ENCODE data around the gene SRGN.

Gene SRGN

GRCh38 chr10:69060127-69060798 lies 27.6 kb upstream of the SRGN start:
- H3K4me3 ChIP-seq (ENCODE audit: control insufficient read depth, low read depth, low read length), result no peak overlapping the region
- DNase-seq (ENCODE audit: low read depth), result no peak
- TF ChIP-seq CTCF (conservative IDR thresholded peaks at IDR 0.05; ENCODE audit: control insufficient read depth, insufficient read depth, low read depth, low read length), result no peak

- no peak for TF ChIP-seq CTCF (conservative IDR thresholded peaks at IDR 0.05; ENCODE audit: control insufficient read depth, insufficient read depth, low read depth, low read length)
- peak; percentile 99 for DNase-seq (ENCODE audit: low read depth)
- peak overlapping the region; percentile 26 for H3K4me3 ChIP-seq (ENCODE audit: control insufficient read depth, low read depth, low read length)
Observed at GRCh38 chr10:69061305-69062161, 26.4 kb upstream of the SRGN start.

- no peak for TF ChIP-seq CTCF (conservative IDR thresholded peaks at IDR 0.05; ENCODE audit: control insufficient read depth, insufficient read depth, low read depth, low read length)
- DNase-seq (ENCODE audit: low read depth), result no peak
- no peak overlapping the region for H3K4me3 ChIP-seq (ENCODE audit: control insufficient read depth, low read depth, low read length)
Observed at GRCh38 chr10:69062901-69063300, 25.0 kb upstream of the SRGN start.

- no peak for TF ChIP-seq CTCF (conservative IDR thresholded peaks at IDR 0.05; ENCODE audit: control insufficient read depth, insufficient read depth, low read depth, low read length)
- H3K4me3 ChIP-seq (ENCODE audit: control insufficient read depth, low read depth, low read length), result no peak overlapping the region
- DNase-seq (ENCODE audit: low read depth), result no peak
Observed at GRCh38 chr10:69064762-69065328, 23.1 kb upstream of the SRGN start.

- no peak for TF ChIP-seq CTCF (conservative IDR thresholded peaks at IDR 0.05; ENCODE audit: control insufficient read depth, insufficient read depth, low read depth, low read length)
- H3K4me3 ChIP-seq (ENCODE audit: control insufficient read depth, low read depth, low read length), result no peak overlapping the region
- DNase-seq (ENCODE audit: low read depth), result peak; percentile 94
Observed at GRCh38 chr10:69065406-69066361, 22.2 kb upstream of the SRGN start.

GRCh38 chr10:69067189-69067588 lies 20.7 kb upstream of the SRGN start:
- no peak for TF ChIP-seq CTCF (conservative IDR thresholded peaks at IDR 0.05; ENCODE audit: control insufficient read depth, insufficient read depth, low read depth, low read length)
- no peak overlapping the region for H3K4me3 ChIP-seq (ENCODE audit: control insufficient read depth, low read depth, low read length)

More at GRCh38 chr10:69067189-69067588, 20.7 kb upstream of the SRGN start:
- DNase-seq (ENCODE audit: low read depth), result no peak
